Activated CD8-positive, alpha-beta memory T cell treated with anti-CD3 and anti-CD28 coated beads, Interleukin-2, amount 50 U/mL, for 1 hour (primary cell): ENCODE measurements around the gene METTL27.
"Not testable (repeated sequence)": the region's sequence is repeated elsewhere in the genome, so short reads cannot be mapped to it uniquely, and the experiment has no call there.

ENCODE experiments used
- DNase-seq: peaks from one replicate; pipeline ENCODE4 v3.0.0-alpha.2; 2020; ENCODE audit errors: extremely low read depth

Gene METTL27

GRCh38 chr7:73869011-73869798 is 26.9 kb upstream of the METTL27 start:
- DNase-seq = no peak

- DNase-seq = no peak
Measured at GRCh38 chr7:73866446-73866767, 24.1 kb upstream of the METTL27 start.

GRCh38 chr7:73865738-73866445 is 23.6 kb upstream of the METTL27 start:
- no peak for DNase-seq

- no peak for DNase-seq
Measured at GRCh38 chr7:73864981-73865711, 22.8 kb upstream of the METTL27 start.

- DNase-seq = no peak
Measured at GRCh38 chr7:73861305-73861704, 19.0 kb upstream of the METTL27 start.

- no peak for DNase-seq
Measured at GRCh38 chr7:73860859-73861258, 18.5 kb upstream of the METTL27 start, which contains the start of gene TMEM270. Gene TMEM270 (plus strand): TSS chr7:73861159. CDS start chr7:73861195, 36 bp downstream.

GRCh38 chr7:73858807-73859206 is 16.5 kb upstream of the METTL27 start:
- DNase-seq = no peak

GRCh38 chr7:73856941-73857340 is 14.6 kb upstream of the METTL27 start:
- no peak for DNase-seq

- no peak for DNase-seq
Measured at GRCh38 chr7:73852500-73852899, 10.2 kb upstream of the METTL27 start.

- DNase-seq = no peak
Measured at GRCh38 chr7:73851410-73852338, 9.4 kb upstream of the METTL27 start.

- no peak for DNase-seq
Measured at GRCh38 chr7:73850781-73851207, 8.5 kb upstream of the METTL27 start.

GRCh38 chr7:73847941-73848723 is 5.8 kb upstream of the METTL27 start:
- DNase-seq = no peak

- DNase-seq = not testable (repeated sequence)
Measured at GRCh38 chr7:73845701-73846195, 3.4 kb upstream of the METTL27 start.

- DNase-seq = no peak
Measured at GRCh38 chr7:73844848-73845460, 2.6 kb upstream of the METTL27 start.

- DNase-seq = no peak
Measured at GRCh38 chr7:73844131-73844547, 1.8 kb upstream of the METTL27 start.

- DNase-seq = no peak
Measured at GRCh38 chr7:73841689-73842066, 638 bp downstream of the METTL27 start.

GRCh38 chr7:73840715-73841379 is 1.5 kb downstream of the METTL27 start:
- DNase-seq = no peak

GRCh38 chr7:73839743-73840714 is 2.3 kb downstream of the METTL27 start:
- no peak for DNase-seq
